Suppressor macrophage (primary cell): Measurements from ENCODE around the gene PHLDB3.
"Not testable (repeated sequence)": the region's sequence is repeated elsewhere in the genome, so short reads cannot be mapped to it uniquely, and the experiment has no call there.

ENCODE experiments used
- DNase-seq, 4 experiments: peaks; one replicate each; pipeline ENCODE4 v3.0.0-alpha.2; 2020 to 2022

The PHLDB3 gene

DNA sequence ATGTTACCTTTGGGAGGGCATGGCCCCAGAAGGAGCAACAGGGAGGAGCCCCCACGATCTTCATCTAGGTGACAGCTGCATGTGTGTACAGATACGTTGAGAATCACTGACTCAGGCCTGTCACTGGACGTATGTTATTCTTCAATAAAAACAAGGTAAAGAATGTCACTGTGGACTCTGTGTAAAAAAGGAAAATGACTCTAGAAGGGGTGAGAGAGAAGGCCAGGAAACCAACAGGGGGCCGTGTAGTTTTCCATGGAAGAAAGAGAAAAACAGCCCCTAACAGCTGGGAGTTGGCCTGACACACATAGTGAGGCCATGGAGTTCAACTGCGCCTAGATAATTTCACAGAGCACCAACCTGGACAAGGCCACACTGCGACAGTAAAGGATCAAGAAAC lies 37.3 kb downstream of the PHLDB3 start:
- DNase-seq: no peak

DNA sequence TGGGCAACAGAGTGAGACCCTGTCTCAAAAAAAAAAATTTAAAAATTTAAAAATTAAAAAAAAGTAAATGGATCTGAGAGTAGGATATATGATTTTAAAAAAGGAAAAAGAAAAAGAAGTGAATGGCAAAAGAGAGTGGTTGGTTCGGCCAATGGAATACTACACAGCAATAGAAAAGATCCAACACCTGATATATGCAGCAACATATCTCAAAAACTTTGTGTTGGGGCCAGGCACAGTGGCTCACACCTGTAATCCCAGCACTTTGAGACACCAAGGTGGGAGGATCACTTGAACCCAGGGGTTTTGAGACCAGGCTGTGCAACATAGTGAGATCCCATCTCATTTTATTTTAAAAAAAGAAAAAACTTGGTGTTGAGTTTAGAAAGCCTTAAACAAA lies 37.8 kb downstream of the PHLDB3 start:
- DNase-seq: no peak

DNA sequence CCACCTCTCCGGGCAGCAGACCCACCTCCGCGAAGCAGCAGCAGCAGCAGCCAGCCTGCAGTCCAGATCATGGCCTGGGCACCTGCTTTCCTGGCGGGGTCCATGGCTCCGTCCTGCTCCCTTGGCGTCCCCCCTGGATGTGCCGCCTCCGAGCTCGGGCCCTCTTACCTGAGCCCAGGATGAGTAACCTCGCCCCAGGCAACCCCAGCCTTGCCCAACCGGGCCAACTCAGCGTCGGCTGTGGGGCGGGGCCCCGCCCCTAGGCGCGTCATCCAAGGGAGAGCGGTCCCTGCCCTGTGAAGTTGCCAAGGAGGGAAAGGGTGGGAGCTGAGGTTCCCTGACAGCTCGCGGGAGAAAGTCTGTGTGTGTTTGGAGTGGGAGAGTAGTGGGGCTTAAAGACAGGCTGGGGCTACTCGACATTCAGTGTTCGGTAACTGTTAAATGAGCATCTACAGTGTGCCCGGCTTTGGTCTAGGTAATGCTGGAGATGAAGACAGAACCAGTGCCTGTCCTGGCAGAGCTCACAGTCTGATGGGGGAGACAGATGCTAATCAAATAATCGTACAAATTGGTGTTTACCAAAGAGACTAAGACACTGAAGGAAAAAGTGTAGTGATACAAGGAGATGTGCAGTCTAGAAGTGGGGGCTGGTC lies 39.0 kb downstream of the PHLDB3 start, which contains the start of gene LYPD3:
Gene LYPD3, minus strand, starts transcription at position 141 of the 653 bp plus-strand sequence. Its CDS starts 37 bp downstream, at position 104.
- peak in 2 of 4 experiments; percentile 33 to 46 for DNase-seq

DNA sequence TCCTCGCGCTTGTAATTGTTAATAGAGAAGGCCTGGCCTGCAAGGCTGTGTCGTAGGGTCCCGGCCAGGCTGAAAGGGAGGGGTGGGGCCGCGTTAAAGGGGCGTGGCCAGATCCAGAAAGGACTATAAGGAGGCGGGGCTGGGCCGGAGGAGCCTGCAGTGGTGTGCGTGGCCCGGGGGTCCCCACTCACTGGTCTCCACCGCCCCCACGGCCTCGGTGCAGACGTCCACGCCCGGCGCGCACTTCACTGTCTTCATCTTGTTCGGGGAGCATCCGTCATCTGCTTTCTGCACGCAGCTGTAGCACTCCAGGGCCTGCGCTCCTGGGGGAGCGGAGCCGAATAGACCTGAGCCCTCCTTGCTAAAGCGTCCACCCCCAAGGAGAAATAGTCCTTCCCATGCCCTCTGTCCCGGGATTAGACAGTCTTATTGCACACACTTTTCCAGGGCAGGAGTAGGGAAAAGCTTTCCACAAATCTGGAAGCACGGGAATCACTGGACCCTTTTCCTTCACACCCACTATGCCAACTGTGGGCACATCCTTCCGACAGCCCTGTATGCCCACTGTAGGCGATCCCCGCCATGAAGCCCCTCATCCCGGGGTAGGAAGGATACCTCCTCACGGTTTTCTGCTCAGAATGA lies 40.3 kb downstream of the PHLDB3 start:
- no peak for DNase-seq

DNA sequence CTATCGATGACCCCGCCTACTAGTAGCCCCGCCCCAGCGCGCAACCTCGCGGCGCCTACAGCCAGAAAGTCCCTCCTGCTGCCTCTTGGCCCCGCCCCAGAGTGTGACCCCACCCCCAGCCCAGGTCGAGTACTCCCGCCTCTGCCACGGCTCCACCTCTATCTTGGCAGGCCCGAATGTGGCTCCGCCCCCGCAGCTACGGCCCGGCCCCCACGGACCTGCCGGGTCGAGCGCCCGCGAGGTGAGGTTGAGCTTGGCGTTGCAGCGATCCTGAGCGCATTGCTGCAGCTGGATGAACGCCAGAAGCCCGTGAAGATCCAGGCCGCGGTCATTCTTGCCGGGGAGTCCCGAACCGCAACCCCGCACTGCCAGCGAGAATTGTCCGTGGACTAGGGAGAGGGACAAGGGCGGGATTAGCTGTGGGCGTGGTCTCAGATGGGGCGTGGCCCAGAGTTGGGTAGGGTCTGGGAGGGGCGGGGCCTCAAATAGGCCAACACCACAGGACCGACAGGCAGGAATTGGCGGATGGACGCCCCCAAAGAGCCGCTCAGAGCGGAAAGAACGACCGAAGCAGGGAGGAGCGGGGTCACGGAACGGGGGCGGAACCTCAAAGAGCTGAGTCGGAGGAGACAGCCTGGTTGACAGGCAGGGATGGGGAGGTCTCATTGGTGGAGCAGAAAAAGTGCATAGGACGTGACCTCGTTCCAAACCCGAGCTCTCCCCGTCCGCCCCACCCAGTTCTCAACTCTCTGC lies 41.0 kb downstream of the PHLDB3 start:
- DNase-seq: peak; percentile 95 to 98 (median 97)

DNA sequence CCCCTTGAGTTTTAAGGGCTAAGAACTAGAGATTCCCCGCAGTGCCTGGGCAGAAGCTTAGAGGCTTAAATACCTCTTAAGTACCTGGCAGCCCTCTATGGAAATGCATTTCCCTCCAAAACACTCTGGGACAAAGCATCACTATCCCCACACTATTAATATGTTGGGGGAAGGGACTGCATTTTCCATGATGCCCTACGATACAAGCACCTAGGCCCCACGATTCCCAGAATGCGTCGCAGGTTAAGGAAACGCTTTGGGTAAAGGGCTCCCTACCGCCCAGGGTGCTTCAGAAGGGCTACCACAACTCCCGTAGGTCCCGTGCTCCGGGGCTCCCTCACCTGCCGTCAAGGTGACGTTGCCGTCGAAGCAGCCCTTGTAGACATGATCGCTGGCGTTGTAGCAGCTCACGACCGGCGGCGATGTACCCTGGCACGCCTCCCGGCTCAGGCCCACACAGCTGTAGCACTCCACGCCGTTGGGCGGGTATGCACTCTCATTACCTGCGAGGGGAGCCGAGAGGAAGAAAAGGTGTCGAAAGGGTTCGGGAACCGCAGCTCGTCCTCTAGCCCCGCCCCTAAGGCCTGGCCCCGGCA lies 41.7 kb downstream of the PHLDB3 start:
- no peak for DNase-seq

DNA sequence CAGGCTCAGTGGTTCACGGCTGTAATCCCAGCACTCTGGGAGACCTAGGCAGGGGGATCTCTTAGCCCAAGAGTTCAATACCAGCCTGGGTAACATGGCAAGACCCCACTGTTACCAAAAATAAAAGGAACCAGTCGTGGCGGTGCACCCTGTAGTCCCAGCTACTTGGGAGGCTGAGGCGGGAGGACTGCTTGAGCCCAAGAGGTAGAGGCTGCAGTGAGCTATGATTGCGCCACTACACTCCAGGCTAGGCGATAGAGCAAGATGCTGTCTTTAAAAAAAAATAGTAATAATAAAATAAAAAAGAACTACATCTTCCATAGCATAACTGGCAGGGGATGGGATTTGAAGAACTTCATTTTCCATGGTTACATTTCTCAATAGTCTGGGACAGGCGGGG lies 42.2 kb downstream of the PHLDB3 start:
- DNase-seq: no peak

DNA sequence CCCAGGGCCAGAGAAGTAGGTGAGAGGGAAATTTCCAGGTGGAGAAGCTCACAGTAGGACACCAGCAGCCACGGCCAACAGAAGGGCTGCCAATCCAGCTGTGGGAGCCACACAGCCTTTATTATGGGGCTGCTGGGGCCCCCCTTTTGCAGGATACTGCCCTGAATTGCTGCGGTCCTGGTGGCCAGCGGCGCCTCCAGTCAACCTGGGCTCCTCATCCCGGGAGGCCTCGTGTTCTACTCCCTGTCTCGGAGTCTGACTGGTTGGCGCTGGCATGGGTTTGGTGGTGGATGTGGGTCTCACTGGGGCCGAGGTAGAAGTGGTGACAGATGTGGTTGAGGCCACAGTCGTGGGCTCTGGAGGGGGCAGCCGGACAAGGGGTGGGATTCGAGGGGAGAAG lies 43.2 kb downstream of the PHLDB3 start:
- no peak for DNase-seq

DNA sequence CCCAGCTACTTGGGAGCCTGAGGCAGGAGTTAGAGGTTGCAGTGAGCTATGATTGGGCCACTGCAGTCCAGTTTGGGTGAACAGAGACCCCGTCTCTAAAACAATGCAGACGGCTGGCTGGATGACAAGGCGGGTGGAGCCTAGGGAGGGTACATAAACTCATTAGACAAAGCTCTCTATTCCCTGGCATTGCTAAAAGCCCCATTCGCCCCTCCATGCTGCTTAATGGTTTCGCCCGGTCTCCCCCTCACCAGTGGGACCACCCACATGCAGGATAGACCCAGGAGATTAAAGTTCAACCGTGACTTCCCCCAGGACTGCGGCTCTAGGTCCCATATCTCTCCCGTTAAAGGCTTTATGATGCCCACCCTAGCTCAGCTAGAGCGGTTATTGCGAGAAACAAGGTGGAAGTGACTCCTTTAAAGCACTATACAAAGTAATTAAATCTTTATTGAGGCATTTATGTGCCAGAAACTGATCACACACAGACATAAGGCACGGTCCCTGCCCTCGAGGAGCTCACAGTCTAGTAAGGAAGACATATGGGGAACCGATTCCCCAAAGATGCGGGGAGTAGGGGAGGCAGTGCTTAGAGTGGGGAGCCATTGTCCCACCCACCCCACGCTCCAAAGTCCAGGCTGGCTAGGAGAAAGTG lies 44.1 kb downstream of the PHLDB3 start:
- DNase-seq: no peak

DNA sequence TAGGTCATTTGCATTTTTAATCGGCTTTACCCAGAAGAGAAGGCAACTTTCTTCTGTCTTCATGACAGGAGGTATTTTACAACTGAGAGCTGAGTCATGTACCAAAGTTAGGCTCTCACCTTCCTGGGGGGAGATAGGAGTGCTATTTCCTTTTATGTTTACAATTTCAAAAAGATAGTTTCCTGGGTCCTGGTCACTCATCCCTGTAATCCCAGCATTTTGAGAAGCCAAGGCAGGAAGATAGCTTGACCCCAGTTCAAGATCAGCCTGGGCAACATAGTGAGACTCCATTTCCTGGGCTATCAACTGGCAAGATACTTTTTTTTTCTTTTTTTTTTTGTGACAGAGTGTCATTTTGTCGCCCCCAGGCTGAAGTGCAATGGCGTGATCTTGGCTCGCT lies 46.7 kb downstream of the PHLDB3 start:
- no peak for DNase-seq

DNA sequence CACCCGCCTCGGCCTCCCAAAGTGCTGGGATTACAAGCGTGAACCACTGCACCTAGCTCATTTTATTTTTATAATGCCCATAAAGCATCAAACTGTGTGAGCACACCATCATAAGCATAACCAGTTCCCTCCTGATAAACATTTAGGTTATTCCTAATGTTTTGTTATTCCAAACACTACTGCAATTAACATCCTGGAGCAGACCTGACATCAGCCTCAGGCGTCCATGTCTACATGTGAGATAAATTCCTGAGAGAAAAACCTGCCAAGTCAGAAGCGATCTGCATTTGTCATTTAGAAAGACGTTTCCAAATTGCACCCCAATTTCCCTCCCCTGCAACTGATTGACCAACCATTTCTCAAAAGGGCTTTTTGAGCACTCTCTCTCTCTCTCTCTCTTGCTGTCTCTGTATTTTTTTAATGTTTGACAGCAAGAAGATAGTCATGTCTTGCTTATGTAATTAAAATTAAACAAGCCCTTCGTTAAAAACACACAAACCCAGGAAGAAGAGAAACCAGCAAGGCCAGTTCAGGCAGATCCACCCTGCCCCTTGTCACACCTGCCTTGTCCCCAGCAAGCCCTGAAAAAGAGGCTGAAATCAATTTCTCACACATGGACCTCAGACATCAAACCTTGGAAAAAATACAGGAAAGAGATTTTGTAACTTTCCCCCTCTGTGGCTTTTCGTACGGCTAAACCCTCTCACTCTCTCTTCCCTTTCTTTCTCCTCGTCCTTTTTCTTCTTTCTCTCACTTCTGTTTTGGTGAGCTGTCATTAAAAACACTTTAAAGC lies 49.0 kb downstream of the PHLDB3 start:
- peak in 1 of 4 experiments; percentile 29 for DNase-seq

DNA sequence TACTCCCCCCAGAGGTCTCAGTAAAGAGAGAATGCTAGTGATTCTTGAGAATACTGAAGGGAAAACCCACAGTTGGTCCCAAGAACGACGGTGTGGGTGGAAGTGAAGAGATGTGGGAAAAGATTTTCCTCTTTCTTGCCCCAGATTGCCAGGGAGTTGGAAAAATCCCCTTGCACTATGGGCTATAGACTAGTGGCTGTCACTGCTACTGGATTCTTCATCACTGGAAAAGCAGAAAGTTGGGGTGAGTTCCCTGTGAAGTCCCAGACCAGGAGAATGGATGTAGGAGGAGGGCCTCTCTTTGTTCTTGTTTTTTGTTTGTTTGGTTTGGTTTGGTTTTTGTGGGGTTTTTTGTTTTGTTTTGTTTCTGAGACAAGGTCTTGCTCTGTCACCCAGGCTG lies 50.5 kb downstream of the PHLDB3 start:
- DNase-seq: peak in 1 of 4 experiments; percentile 12

DNA sequence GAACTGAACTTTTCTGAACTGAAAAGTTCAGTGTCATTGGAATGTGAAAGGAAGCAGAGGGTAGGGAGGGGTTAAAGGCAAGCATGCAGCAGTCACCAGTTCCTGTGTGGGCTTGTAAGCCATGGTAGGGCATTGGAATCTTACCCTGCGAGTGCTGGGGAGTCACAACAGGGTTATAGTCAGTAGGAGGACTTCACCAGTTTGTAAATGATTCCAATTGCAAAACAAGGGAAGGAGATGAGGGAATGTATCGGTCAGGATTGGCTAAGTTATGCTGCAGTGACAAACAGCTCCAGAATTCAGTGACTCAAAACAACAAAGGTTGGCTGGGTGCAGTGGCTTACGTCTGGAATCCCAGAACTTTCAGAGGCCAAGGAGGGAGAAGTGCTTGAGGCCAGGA lies 52.0 kb downstream of the PHLDB3 start:
- no peak for DNase-seq

DNA sequence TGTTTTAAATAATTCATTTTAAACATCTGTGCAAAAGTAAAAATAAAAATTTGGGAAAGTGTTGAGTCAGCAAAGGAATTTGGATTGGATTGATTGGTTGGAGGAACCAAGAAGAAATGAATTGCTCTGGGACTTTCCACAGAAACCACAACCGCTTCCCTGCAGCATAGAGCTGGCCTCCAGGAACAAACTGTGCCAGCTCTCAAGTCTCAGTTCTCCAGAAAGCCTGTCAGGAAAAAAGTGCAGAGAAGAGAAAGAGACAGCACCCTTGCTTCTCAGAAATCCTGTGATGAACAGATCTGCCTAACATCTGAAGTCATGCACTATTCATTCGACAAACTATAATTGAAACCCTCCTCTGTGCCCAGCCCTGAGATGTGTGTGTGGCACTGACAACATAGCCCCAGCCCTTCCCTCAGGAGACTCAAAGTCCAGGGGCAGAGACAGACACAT lies 54.0 kb downstream of the PHLDB3 start:
- DNase-seq: peak; percentile 53 to 78 (median 68)

DNA sequence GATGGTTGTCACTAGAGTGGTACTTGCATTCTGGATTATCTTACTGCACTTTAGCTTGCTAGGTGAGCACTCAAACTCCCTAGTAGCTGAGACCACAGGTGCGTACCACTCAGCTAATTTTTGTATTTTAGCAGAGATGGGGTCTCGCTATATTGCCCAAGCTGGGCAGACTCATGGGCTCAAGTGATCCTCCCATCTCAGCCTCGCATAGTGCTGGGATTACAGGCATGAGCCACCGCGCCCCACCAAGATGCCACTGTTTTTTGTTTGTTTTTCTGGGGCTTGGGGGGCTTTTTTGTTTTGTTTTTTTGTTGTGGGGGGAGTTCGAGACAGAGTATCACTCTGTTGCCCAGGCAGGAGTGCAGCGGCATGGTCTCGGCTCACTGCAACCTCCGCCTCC lies 56.9 kb downstream of the PHLDB3 start:
- DNase-seq: no peak

DNA sequence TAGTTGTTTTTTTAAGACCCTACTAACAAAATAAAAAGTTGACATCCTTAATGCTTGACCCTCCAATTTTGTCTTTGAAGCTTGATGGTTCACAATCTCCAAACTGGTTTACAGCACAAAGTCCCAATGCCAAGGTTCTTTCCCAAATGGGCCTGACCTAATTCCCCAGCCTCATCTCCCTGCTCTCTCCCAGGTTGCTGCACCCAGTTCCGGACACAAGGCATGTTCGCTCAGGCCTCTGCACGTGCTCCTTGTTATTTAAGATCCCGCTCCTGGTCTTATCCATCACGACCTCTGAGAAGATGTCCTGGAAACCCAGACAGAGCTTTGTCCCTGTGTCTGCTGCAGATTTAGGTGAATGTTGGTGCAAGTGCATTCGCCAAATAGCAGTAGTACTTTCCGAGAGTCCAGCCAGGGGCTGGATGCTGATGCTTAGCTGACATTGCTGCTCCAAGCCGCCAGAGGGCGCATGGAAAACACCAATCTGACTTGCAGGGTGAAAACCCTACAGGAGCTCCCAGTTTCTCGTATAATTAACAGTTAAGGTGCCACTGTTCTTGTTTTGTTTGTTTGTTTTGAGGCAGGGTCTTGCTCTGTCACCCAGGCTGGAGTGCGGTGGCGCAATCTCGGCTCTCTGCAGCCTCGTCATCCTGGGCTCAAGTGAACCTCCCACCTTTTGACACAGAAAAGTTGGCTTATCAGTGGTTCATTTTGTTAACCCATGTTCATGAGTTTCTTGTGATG lies 57.6 kb downstream of the PHLDB3 start:
- DNase-seq: peak; percentile 85 to 90 (median 86)

DNA sequence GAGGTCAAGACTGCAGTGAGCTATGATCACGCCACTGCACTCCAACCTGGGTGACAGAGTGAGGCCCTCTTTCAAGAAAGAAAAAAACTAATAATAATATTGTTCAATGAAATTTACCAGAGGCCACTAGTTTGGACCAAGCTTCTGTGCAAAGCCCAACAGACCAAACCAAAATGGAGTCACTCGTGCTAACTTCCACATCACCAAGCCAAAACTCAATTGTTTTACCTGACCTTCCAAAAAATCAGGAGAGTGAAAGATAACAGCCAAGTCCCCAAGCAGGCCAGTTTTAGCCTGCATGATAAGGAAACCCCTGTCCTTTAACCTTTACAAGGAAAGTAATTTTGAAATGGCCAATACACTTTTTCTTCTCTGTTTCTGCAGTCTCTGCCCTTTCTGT lies 59.1 kb downstream of the PHLDB3 start:
- DNase-seq: no peak

DNA sequence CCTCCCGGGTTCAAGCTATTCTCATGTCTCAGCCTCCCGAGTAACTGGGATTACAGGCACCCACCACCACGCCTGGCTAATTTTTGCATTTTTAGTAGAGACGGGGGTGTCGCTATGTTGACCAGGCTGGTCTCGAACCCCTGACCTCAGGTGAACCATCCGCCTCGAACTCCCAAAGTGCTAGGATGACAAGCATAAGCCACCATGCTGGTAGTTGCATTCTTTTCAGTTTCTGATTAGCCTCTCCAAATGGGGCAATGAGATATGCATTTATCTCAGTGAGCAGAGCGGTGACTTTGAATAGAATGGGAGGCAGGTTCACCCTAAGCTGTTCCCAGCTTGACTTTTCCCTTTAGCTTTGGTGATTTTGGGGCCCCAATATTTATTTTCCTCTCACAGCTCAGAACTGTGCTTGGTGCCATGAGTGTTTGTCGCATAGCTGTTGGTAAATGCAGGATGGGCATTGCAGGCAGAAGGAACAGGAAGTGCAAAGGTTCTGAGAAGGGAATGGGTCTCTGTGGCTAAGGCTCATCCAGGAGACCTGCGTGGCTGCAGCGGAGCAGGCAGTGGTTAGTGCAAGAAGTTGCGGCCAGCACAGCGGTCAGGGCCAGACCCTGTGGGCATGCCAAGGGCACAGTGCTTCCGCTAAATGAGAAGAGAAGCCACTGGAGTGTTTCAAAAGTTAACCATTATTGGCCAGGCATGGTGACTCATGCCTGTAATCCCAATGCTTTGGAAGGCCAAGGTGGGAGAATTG lies 59.8 kb downstream of the PHLDB3 start:
- peak; percentile 32 to 66 (median 54) for DNase-seq

DNA sequence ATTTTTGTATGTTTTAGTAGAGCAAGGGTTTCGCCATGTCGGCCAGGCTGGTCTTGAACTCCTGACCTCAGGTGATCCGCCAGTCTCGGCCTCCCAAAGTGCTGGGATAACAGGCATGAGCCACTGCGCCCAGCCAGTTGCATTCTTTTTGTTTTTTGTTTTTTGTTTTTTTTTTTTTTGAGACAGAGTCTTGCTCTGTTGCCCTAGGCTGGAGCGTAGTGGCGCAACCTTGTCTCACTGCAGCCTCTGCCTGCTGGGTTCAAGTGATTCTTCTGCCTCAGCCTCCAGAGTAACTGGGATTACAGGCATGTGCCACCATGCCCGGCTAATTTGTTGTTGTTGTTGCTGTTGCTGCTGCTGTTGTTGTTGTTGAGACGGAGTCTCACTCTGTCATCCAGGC lies 60.5 kb downstream of the PHLDB3 start:
- DNase-seq: not testable (repeated sequence)

DNA sequence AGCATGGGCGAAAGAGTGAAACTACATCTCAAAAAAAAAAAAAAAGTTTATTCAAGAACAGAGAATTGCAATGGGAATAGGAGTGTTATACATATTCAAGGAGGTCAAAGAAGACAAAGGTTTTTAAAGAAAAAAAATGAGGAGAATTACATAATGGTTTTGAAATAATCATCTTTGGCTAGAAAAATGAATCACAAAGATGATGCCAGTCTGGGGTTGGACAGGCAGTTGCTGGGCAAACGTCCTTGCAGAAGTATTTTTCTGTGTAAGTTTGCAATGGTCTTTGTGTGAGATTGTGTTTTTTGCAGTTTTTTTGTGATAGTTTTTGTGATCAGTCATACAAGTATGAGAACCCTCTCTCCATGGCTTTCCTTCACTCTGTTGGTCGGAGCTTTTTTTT lies 62.8 kb downstream of the PHLDB3 start:
- peak in 3 of 4 experiments; percentile 16 to 34 (median 32) for DNase-seq
